ENCODE data around the gene MRPL38. TPM values are rescaled to one million over a fixed set of nuclear protein-coding genes. Genes with fewer than 3 reads are reported as not detected.

The MRPL38 gene
- total RNA-seq, 1 donor: 36.6 TPM

DNA sequence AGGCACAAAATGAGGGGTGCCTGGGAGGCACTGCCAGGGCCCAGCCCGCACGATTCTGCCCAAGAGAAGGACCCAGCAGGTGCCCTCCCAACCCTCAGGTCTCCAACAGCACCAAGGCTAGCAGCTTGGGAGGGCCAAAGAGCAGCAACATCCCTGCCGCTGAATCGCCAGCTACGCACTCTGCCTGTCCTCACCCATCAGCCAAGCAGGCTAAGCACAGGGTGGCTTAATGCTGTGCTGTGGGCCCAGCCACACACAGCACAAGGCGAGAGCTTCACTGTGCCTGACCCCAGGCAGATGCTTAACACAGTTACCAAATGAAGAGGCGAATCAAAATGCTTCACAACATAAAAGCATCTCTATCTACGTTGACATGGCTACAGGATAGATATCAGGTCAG, 10.6 kb upstream of the MRPL38 start:
- Histone ChIP-seq H3K27me3 (ENCODE audit: insufficient read depth, low read length) (no peaks in the 10 kb centered on the region), H4K20me1 (ENCODE audit: insufficient read depth, low read length) (no peaks in the 10 kb centered on the region), H3K4me2 (ENCODE audit: insufficient read depth, low read length) (no peak overlapping the region), H3K4me3 (ENCODE audit: insufficient read depth, low read length) (no peak overlapping the region), H3K4me1 (ENCODE audit: insufficient read depth, low read length) (no peaks in the 10 kb centered on the region), H2AFZ (ENCODE audit: low read length) (no peak overlapping the region), H3K36me3 (ENCODE audit: insufficient read depth, low read length) (peaks cover 8% of the 10 kb centered on the region), H3K27ac (ENCODE audit: low read depth, low read length) (no peak overlapping the region), H3K9me3 (ENCODE audit: low read depth, low read length) (no peaks in the 10 kb centered on the region), H3K79me2 (ENCODE audit: insufficient read depth, low read length) (no peaks in the 10 kb centered on the region)
- peak; percentile 52 for DNase-seq (ENCODE audit: insufficient read length, low spot score, missing footprints)
- TF ChIP-seq, protein P1, sequence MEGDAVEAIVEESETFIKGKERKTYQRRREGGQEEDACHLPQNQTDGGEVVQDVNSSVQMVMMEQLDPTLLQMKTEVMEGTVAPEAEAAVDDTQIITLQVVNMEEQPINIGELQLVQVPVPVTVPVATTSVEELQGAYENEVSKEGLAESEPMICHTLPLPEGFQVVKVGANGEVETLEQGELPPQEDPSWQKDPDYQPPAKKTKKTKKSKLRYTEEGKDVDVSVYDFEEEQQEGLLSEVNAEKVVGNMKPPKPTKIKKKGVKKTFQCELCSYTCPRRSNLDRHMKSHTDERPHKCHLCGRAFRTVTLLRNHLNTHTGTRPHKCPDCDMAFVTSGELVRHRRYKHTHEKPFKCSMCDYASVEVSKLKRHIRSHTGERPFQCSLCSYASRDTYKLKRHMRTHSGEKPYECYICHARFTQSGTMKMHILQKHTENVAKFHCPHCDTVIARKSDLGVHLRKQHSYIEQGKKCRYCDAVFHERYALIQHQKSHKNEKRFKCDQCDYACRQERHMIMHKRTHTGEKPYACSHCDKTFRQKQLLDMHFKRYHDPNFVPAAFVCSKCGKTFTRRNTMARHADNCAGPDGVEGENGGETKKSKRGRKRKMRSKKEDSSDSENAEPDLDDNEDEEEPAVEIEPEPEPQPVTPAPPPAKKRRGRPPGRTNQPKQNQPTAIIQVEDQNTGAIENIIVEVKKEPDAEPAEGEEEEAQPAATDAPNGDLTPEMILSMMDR (IDR thresholded peaks at IDR 0.05; ENCODE audit: extremely low read depth, low read depth, low read length): no peak

DNA sequence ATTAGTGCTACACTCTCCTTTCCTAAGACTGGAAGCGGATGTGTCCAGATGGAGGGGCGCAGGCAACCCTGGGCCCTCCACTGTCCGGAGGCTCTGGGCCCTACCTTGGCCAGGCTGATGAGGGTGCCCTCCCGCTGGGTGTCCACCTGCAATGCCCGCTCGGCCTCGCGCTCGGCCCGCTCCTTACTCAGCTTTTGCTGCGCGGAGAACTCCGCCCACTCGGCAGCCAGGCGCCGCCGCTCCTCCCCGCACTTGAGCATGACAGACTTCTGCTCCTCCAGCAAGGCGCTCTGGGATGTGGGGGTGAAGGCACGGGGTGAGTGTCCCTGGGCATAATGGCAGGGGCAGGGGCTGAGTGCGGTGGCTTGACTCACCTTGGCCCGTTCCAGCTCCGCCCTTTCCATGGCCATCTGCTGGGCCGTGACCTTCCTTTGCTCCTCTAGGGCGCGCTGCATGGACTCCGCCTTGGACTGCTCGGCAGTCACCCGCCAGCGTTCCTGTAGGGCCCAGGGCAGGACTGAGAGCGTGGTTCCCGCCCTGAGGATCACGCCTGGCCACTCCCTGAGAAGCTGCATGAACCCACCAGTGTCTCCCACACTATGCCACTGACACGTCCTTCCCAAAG, 10.1 kb upstream of the MRPL38 start:
- peak; percentile 57 for DNase-seq (ENCODE audit: insufficient read length, low spot score, missing footprints)
- H2AFZ ChIP-seq (ENCODE audit: low read length): no peak overlapping the region
- no peak overlapping the region for H3K4me2 ChIP-seq (ENCODE audit: insufficient read depth, low read length)
- no peak overlapping the region for H3K27ac ChIP-seq (ENCODE audit: low read depth, low read length)
- no peaks in the 10 kb centered on the region for H4K20me1 ChIP-seq (ENCODE audit: insufficient read depth, low read length)
- no peak overlapping the region for H3K4me3 ChIP-seq (ENCODE audit: insufficient read depth, low read length)
- no peaks in the 10 kb centered on the region for H3K27me3 ChIP-seq (ENCODE audit: insufficient read depth, low read length)
- no peaks in the 10 kb centered on the region for H3K9me3 ChIP-seq (ENCODE audit: low read depth, low read length)
- peaks cover 8% of the 10 kb centered on the region for H3K36me3 ChIP-seq (ENCODE audit: insufficient read depth, low read length)
- H3K79me2 ChIP-seq (ENCODE audit: insufficient read depth, low read length): no peaks in the 10 kb centered on the region
- TF ChIP-seq, protein P1 (IDR thresholded peaks at IDR 0.05; ENCODE audit: extremely low read depth, low read depth, low read length): no peak
- H3K4me1 ChIP-seq (ENCODE audit: insufficient read depth, low read length): peaks cover 2% of the 10 kb centered on the region

DNA sequence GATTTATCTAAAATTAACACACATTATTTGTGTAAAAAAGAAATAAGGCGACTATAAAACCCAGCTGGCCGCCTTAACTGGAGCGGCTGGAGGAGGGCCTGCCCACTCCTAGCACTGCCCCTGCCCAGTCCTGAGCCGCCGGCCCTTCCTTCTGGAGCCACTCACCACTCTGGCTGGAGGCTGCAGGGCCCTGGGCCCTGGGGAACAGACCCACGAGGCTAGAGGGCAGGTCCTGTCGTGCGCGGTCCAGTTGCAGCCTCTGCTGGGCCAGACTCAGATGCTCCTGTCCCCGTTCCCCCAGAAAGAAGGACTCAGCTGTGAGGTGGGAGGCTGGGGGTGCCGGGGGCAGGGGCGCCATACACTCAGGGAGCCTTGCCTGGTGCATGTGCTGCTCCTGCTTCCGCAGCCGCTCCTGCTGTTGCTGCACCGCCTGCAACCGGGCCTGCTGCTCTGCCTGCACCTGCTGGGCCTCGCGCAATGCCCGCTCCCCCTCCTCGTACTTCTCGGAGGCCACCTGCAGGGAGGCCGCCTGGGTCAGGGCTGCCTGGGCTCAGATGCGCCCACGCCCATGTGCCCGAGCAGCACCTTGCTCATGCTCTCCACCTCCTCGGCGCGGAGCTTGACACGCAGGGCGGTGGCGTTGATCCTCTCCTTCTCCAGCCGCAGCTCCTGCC, 9.0 kb upstream of the MRPL38 start:
- Histone ChIP-seq H3K79me2 (ENCODE audit: insufficient read depth, low read length) (no peaks in the 10 kb centered on the region), H4K20me1 (ENCODE audit: insufficient read depth, low read length) (no peaks in the 10 kb centered on the region), H3K4me1 (ENCODE audit: insufficient read depth, low read length) (peaks cover 2% of the 10 kb centered on the region), H3K4me2 (ENCODE audit: insufficient read depth, low read length) (no peak overlapping the region), H3K4me3 (ENCODE audit: insufficient read depth, low read length) (no peak overlapping the region), H3K36me3 (ENCODE audit: insufficient read depth, low read length) (peaks cover 8% of the 10 kb centered on the region), H3K27me3 (ENCODE audit: insufficient read depth, low read length) (no peaks in the 10 kb centered on the region), H3K9me3 (ENCODE audit: low read depth, low read length) (no peaks in the 10 kb centered on the region), H2AFZ (ENCODE audit: low read length) (no peak overlapping the region), H3K27ac (ENCODE audit: low read depth, low read length) (no peak overlapping the region)
- TF ChIP-seq, protein P1 (IDR thresholded peaks at IDR 0.05; ENCODE audit: extremely low read depth, low read depth, low read length): no peak
- peak; percentile 71 for DNase-seq (ENCODE audit: insufficient read length, low spot score, missing footprints)

DNA sequence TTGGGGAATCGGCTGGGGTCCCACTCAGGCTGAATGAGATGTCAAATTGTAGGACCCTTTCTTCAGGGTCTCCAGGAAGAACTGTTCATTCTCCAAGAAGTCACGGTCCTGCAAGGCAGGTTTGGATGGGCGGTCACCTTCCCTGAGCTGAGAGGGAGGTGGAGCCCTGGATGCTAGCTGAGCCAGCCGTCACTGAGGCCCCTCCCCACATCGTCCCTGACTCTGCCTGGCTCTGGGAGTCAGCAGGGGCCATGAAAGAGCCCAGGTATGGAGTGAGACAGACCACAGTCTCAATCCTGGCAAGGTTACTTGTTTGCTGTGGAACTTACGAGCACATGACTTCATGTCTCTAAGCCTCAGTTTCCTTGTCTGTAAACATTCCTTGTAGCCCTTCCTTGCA, 6.0 kb upstream of the MRPL38 start:
- Histone ChIP-seq H3K27ac (ENCODE audit: low read depth, low read length) (no peak overlapping the region), H3K4me1 (ENCODE audit: insufficient read depth, low read length) (peaks cover 5% of the 10 kb centered on the region), H2AFZ (ENCODE audit: low read length) (no peak overlapping the region), H4K20me1 (ENCODE audit: insufficient read depth, low read length) (no peaks in the 10 kb centered on the region), H3K4me3 (ENCODE audit: insufficient read depth, low read length) (no peak overlapping the region), H3K9me3 (ENCODE audit: low read depth, low read length) (no peaks in the 10 kb centered on the region), H3K79me2 (ENCODE audit: insufficient read depth, low read length) (no peaks in the 10 kb centered on the region), H3K36me3 (ENCODE audit: insufficient read depth, low read length) (peaks cover 8% of the 10 kb centered on the region), H3K27me3 (ENCODE audit: insufficient read depth, low read length) (no peaks in the 10 kb centered on the region), H3K4me2 (ENCODE audit: insufficient read depth, low read length) (no peak overlapping the region)
- TF ChIP-seq, protein P1 (IDR thresholded peaks at IDR 0.05; ENCODE audit: extremely low read depth, low read depth, low read length): no peak
- peak; percentile 11 for DNase-seq (ENCODE audit: insufficient read length, low spot score, missing footprints)

All from osteoblast (primary cell).